A549 (cell line): ENCODE measurements around the gene GABBR2.

Source experiments
- CBX8 ChIP-seq: fragments of 200-600 bp; sonication (generic); IDR thresholded peaks from 2 replicates; pipeline ENCODE4 v1.6.1; 2016
- CEBPB ChIP-seq, 2 experiments: fragments of >200 bp in 1 of 2; sonication (Bioruptor Twin) in 1 of 2; formaldehyde crosslinking in 1 of 2; IDR thresholded peaks; 2 replicates each; pipeline ENCODE4 v1.6.1; 2012 to 2016
- CTCF ChIP-seq: fragments of >200 bp; sonication (Bioruptor Twin); formaldehyde crosslinking; IDR thresholded peaks from 3 replicates; pipeline ENCODE4 v1.5.1; 2016
- HMGXB4 ChIP-seq: fragments of 250-450 bp; sonication (Bioruptor Pico); IDR thresholded peaks from 2 replicates; pipeline ENCODE4 v1.5.0; 2021; ENCODE audit warnings: mild to moderate bottlenecking, moderate library complexity, borderline replicate concordance
- JUN ChIP-seq, 2 experiments: fragments of >200 bp; sonication (Bioruptor Twin); formaldehyde crosslinking; IDR thresholded peaks; 2 replicates in 1 of 2; 3 replicates in 1 of 2; pipeline ENCODE4 v1.6.1; 2016 to 2017
- MAZ ChIP-seq: fragments of 150-350 bp; IDR thresholded peaks from 2 replicates; pipeline ENCODE4 v1.6.1; 2014; ENCODE audit warnings: antibody characterized with exemption, low read depth, low read length, borderline replicate concordance
- MYC ChIP-seq: IDR thresholded peaks from 2 replicates; pipeline ENCODE4 v1.6.1; 2012; ENCODE audit warnings: mild to moderate bottlenecking, inconsistent platforms, low read length, improper control_type of control experiment, borderline replicate concordance
- PBX3 ChIP-seq: IDR thresholded peaks from 2 replicates; pipeline ENCODE4 v1.6.1; 2012
- POLR2A ChIP-seq: IDR thresholded peaks from 2 replicates; pipeline ENCODE4 v1.6.1; 2012; ENCODE audit warnings: mild to moderate bottlenecking, low read length
- RARB ChIP-seq: fragments of 250-450 bp; sonication (Bioruptor Pico); IDR thresholded peaks from 2 replicates; pipeline ENCODE4 v1.8.0; 2021; ENCODE audit warnings: mild to moderate bottlenecking, moderate library complexity
- REST ChIP-seq: fragments of 200-600 bp; sonication (generic); IDR thresholded peaks from 2 replicates; pipeline ENCODE4 v1.6.1; 2016; ENCODE audit warnings: antibody characterized with exemption, mild to moderate bottlenecking, moderate library complexity
- ZFP36 ChIP-seq: fragments of 450-650 bp; IDR thresholded peaks from 2 replicates; pipeline ENCODE4 v1.6.1; 2014; ENCODE audit warnings: borderline replicate concordance; ENCODE audit not compliant: partially characterized antibody

- TF ChIP-seq ZFP36 (no peak), CTCF (no peak), MYC (no peak), POLR2A (no peak), PBX3 (no peak), CEBPB (IDR thresholded peaks at IDR 0.05) (no peak), JUN (IDR thresholded peaks at IDR 0.05) (no peak), RARB (CRISPR knock-in tag) (no peak), CBX8 (no peak), REST (no peak), MAZ (no peak), HMGXB4 (CRISPR knock-in tag) (no peak)
Observed at GRCh38 chr9:98342098-98342819, 366.5 kb downstream of the GABBR2 start.
